ENCODE results near the gene TLNRD1.

Gene TLNRD1

DNA sequence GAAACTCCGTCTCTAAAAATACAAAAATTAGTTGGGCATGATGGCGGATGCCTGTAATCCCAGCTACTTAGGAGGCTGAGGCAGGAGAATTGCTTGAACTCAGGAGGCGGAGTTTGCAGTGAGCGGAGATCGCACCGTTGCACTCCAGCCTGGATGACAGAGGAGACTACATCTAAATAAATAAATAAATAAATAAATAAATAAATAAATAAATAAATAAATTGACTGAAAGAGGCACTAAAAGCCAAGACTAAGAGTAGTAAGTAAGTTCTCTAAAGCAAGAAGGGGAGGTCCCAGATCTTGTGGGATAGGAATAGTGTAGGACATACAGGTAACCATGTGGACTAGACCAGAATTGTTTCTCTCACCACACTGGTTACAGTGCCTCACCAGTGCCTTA is 40.0 kb downstream of the TLNRD1 start:
- Histone ChIP-seq H4K20me1 (ENCODE audit: insufficient read depth, low read length) (no peaks in the 10 kb centered on the region), H3K36me3 (replicated peaks; ENCODE audit: insufficient read depth, low read length) (no peaks in the 10 kb centered on the region), H3K4me2 (ENCODE audit: low read depth, low read length) (no peak overlapping the region), H3K9me3 (replicated peaks; ENCODE audit: insufficient read depth, low read length) (no peaks in the 10 kb centered on the region), H3K4me3 (ENCODE audit: low read length) (no peak overlapping the region), H3K9ac (ENCODE audit: low read length) (no peak overlapping the region), H3K9me2 (replicated peaks; ENCODE audit: insufficient read depth, low read length) (no peaks in the 10 kb centered on the region), H3K79me2 (ENCODE audit: low read length) (no peaks in the 10 kb centered on the region), H3K27me3 (replicated peaks; ENCODE audit: insufficient read depth, low read length) (no peaks in the 10 kb centered on the region), H2AFZ (ENCODE audit: low read length) (no peak overlapping the region), H3F3A (ENCODE audit: insufficient read depth, low read length) (0 out of 2 replicates have a peak, but pooled peaks cover 11% of the 10 kb centered on the region), H3K27ac (ENCODE audit: low read length) (no peak overlapping the region), H3K4me1 (ENCODE audit: low read length) (peaks cover 20% of the 10 kb centered on the region)
- DNase-seq: no peak
- TF ChIP-seq EZH2 (optimal IDR thresholded peaks at IDR 0.05; ENCODE audit: low read depth, low read length): no peak
- TF ChIP-seq EZH2phosphoT487 (IDR thresholded peaks at IDR 0.05; ENCODE audit: low read length): no peak
- TF ChIP-seq, protein P1, sequence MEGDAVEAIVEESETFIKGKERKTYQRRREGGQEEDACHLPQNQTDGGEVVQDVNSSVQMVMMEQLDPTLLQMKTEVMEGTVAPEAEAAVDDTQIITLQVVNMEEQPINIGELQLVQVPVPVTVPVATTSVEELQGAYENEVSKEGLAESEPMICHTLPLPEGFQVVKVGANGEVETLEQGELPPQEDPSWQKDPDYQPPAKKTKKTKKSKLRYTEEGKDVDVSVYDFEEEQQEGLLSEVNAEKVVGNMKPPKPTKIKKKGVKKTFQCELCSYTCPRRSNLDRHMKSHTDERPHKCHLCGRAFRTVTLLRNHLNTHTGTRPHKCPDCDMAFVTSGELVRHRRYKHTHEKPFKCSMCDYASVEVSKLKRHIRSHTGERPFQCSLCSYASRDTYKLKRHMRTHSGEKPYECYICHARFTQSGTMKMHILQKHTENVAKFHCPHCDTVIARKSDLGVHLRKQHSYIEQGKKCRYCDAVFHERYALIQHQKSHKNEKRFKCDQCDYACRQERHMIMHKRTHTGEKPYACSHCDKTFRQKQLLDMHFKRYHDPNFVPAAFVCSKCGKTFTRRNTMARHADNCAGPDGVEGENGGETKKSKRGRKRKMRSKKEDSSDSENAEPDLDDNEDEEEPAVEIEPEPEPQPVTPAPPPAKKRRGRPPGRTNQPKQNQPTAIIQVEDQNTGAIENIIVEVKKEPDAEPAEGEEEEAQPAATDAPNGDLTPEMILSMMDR (IDR thresholded peaks at IDR 0.05; ENCODE audit: low read length): no peak

DNA sequence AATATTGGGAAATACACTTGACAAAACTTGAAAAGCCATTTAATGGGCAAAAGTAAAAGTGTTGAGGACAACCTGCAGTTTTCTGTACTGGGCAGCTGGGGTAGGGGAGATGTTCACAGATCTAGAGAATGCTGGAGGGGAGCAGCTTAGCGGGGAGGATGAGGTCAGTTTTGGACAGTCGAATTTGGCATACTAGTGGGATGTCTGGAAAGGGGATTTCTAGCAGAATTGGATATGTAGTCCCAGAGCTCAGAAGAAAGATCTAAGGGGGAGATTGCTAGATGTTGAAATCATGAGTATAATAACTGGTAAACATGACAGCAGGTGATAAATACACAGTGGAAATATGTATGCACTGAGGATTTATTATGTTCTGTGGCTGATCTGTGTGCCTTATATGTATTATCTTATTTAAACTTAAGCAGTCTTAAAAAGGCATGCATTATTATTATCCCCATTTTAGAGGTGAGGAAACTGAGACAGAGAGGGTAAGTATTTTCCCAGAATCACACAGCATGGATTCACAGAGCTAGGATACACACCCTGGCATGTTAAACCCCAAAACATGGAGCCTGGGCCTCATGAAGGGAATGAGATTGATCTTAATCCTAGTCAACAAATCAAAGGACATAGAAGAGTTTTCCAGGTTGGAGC is 42.7 kb downstream of the TLNRD1 start:
- Histone ChIP-seq H3K4me3 (ENCODE audit: low read length) (no peak overlapping the region), H3K9me3 (replicated peaks; ENCODE audit: insufficient read depth, low read length) (no peaks in the 10 kb centered on the region), H3K27ac (ENCODE audit: low read length) (no peak overlapping the region), H3K4me2 (ENCODE audit: low read depth, low read length) (no peak overlapping the region), H3K9ac (ENCODE audit: low read length) (no peak overlapping the region), H3K9me2 (replicated peaks; ENCODE audit: insufficient read depth, low read length) (no peaks in the 10 kb centered on the region), H2AFZ (ENCODE audit: low read length) (no peak overlapping the region), H3K27me3 (replicated peaks; ENCODE audit: insufficient read depth, low read length) (no peaks in the 10 kb centered on the region), H3K79me2 (ENCODE audit: low read length) (no peaks in the 10 kb centered on the region), H4K20me1 (ENCODE audit: insufficient read depth, low read length) (no peaks in the 10 kb centered on the region), H3K36me3 (replicated peaks; ENCODE audit: insufficient read depth, low read length) (no peaks in the 10 kb centered on the region), H3K4me1 (ENCODE audit: low read length) (peaks cover 20% of the 10 kb centered on the region), H3F3A (ENCODE audit: insufficient read depth, low read length) (0 out of 2 replicates have a peak, but pooled peaks cover 11% of the 10 kb centered on the region)
- TF ChIP-seq EZH2phosphoT487 (IDR thresholded peaks at IDR 0.05; ENCODE audit: low read length) (no peak), EZH2 (optimal IDR thresholded peaks at IDR 0.05; ENCODE audit: low read depth, low read length) (no peak)
- TF ChIP-seq, protein P1 (IDR thresholded peaks at IDR 0.05; ENCODE audit: low read length): no peak
- no peak for DNase-seq

DNA sequence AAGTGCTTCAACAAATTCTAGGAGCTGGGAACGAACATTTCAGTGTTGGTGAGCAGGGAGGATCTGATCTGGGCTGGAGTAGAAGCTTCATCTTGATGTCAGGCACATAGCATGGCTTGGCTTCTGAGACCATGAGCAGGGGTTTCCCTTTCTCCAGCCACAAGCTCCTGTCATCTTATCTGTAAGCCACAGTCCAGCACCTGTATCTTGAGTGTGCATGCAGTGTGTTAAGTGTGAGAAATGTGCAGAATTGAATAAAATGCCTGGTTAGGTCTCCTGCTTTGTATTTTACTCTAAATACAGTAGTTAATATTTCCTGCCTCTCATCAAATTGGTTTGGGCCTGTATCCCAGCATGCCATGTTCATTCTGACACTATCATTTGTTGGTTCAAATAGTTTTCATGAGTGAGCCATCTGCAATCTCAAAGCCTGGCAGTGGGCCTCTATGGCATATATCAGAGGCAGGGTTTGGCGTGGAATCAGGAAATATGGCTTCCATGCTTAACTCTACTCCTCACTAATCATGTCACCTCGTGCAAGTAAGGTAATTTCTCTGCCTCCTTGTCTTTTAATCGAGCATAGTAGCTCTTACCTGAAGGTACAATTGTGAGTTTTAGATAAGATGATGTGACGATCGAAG is 43.3 kb downstream of the TLNRD1 start:
- Histone ChIP-seq H3K36me3 (replicated peaks; ENCODE audit: insufficient read depth, low read length) (no peaks in the 10 kb centered on the region), H3K27me3 (replicated peaks; ENCODE audit: insufficient read depth, low read length) (no peaks in the 10 kb centered on the region), H3K4me1 (ENCODE audit: low read length) (peaks cover 15% of the 10 kb centered on the region), H3K9me3 (replicated peaks; ENCODE audit: insufficient read depth, low read length) (no peaks in the 10 kb centered on the region), H3K9ac (ENCODE audit: low read length) (no peak overlapping the region), H3F3A (ENCODE audit: insufficient read depth, low read length) (0 out of 2 replicates have a peak, but pooled peaks cover 5% of the 10 kb centered on the region), H4K20me1 (ENCODE audit: insufficient read depth, low read length) (no peaks in the 10 kb centered on the region), H3K9me2 (replicated peaks; ENCODE audit: insufficient read depth, low read length) (no peaks in the 10 kb centered on the region), H3K79me2 (ENCODE audit: low read length) (no peaks in the 10 kb centered on the region), H3K27ac (ENCODE audit: low read length) (no peak overlapping the region), H3K4me3 (ENCODE audit: low read length) (no peak overlapping the region), H3K4me2 (ENCODE audit: low read depth, low read length) (no peak overlapping the region), H2AFZ (ENCODE audit: low read length) (no peak overlapping the region)
- peak; percentile 51 for DNase-seq
- no peak for TF ChIP-seq EZH2phosphoT487 (IDR thresholded peaks at IDR 0.05; ENCODE audit: low read length)
- no peak for TF ChIP-seq EZH2 (optimal IDR thresholded peaks at IDR 0.05; ENCODE audit: low read depth, low read length)
- TF ChIP-seq, protein P1 (IDR thresholded peaks at IDR 0.05; ENCODE audit: low read length): no peak
